ENCODE results near the gene RABGAP1L. TPM values are rescaled to one million over a fixed set of nuclear protein-coding genes. Genes with fewer than 3 reads are reported as not detected.

Gene RABGAP1L
- total RNA-seq, 1 experiment from 2014 or later, result 29.3 TPM

GRCh38 chr1:174721246-174721645, 561.9 kb downstream of the RABGAP1L start:
- Histone ChIP-seq H3K9me3 (ENCODE audit: control insufficient read depth in 1 of 2, insufficient read depth in 1 of 2, low read depth in 1 of 2, low read length in 2 of 2) (no peaks in the 10 kb centered on the region; a peak in 1 of 4 replicates), H4K20me1 (ENCODE audit: insufficient read depth) (no peaks in the 10 kb centered on the region), H3K27me3 (ENCODE audit: insufficient read depth, low read length) (no peaks in the 10 kb centered on the region), H3K36me3 (ENCODE audit: control insufficient read depth in 1 of 2, insufficient read depth in 2 of 2, low read length in 2 of 2) (no peaks in the 10 kb centered on the region), H3K4me2 (ENCODE audit: low read length) (no peak overlapping the region), H3K27ac (ENCODE audit: low read depth, low read length) (no peak overlapping the region), H3K9ac (ENCODE audit: low read length) (no peak overlapping the region), H2AFZ (ENCODE audit: low read depth, low read length, poor library complexity, severe bottlenecking) (no peak overlapping the region), H3K9me2 (ENCODE audit: insufficient read depth) (no peaks in the 10 kb centered on the region), H3K79me2 (ENCODE audit: insufficient read depth, low read length) (no peaks in the 10 kb centered on the region), H3K4me3 (replicated peaks in 1 of 2; ENCODE audit: low read depth in 1 of 2, low read length in 2 of 2) (no peak overlapping the region), H3K4me1 (ENCODE audit: control insufficient read depth in 1 of 2, insufficient read depth in 2 of 2, low read length in 2 of 2) (no peaks in the 10 kb centered on the region)
- ChIA-PET CTCF (no interaction called here), POLR2A (no interaction called here), RAD21 (ENCODE audit: low non-redundant PET in 1 of 2, low total read pairs in 2 of 2, uncharacterized antibody in 2 of 2, unreplicated experiment in 2 of 2) (no interaction called here)
- intact Hi-C loops (cut with micrococcal nuclease), result no loop called here
- ATAC-seq (no peak), DNase-seq (ENCODE audit: low read depth, low spot score) (no peak)
- TF ChIP-seq EZH2phosphoT487 (IDR thresholded peaks at IDR 0.05; ENCODE audit: borderline replicate concordance) (no peak), YY1 (IDR thresholded peaks at IDR 0.05; ENCODE audit: extremely low read depth, insufficient replicate concordance, low read depth, low read length) (no peak), RAD21 (IDR thresholded peaks at IDR 0.05; ENCODE audit: low read depth) (no peak), POLR2A (IDR thresholded peaks at IDR 0.05; ENCODE audit: borderline replicate concordance, extremely low read depth, insufficient read depth, insufficient read length) (no peak), SIN3A (IDR thresholded peaks at IDR 0.05; ENCODE audit: low read depth) (no peak), REST (IDR thresholded peaks at IDR 0.05; ENCODE audit: low read depth) (no peak)
- BruUV-seq (replicated peaks), result no TSS peak

GRCh38 chr1:174723816-174724215, 564.5 kb downstream of the RABGAP1L start:
- H3K27ac ChIP-seq (ENCODE audit: low read depth, low read length), result no peak overlapping the region
- RAD21 ChIA-PET (ENCODE audit: low non-redundant PET in 1 of 2, low total read pairs in 2 of 2, uncharacterized antibody in 2 of 2, unreplicated experiment in 2 of 2), result no interaction called here
- CTCF ChIA-PET, result no interaction called here
- H3K79me2 ChIP-seq (ENCODE audit: insufficient read depth, low read length), result no peaks in the 10 kb centered on the region
- no peaks in the 10 kb centered on the region for H3K9me2 ChIP-seq (ENCODE audit: insufficient read depth)
- no peaks in the 10 kb centered on the region for H4K20me1 ChIP-seq (ENCODE audit: insufficient read depth)
- H3K4me1 ChIP-seq (ENCODE audit: control insufficient read depth in 1 of 2, insufficient read depth in 2 of 2, low read length in 2 of 2), result no peaks in the 10 kb centered on the region
- DNase-seq (ENCODE audit: low read depth, low spot score), result no peak
- H3K9ac ChIP-seq (ENCODE audit: low read length), result no peak overlapping the region
- no peak for ATAC-seq
- no peaks in the 10 kb centered on the region for H3K27me3 ChIP-seq (ENCODE audit: insufficient read depth, low read length)
- no peak overlapping the region for H2AFZ ChIP-seq (ENCODE audit: low read depth, low read length, poor library complexity, severe bottlenecking)
- no peak overlapping the region for H3K4me2 ChIP-seq (ENCODE audit: low read length)
- H3K36me3 ChIP-seq (ENCODE audit: control insufficient read depth in 1 of 2, insufficient read depth in 2 of 2, low read length in 2 of 2), result no peaks in the 10 kb centered on the region
- no TSS peak for BruUV-seq (replicated peaks)
- no peaks in the 10 kb centered on the region; a peak in 1 of 4 replicates for H3K9me3 ChIP-seq (ENCODE audit: control insufficient read depth in 1 of 2, insufficient read depth in 1 of 2, low read depth in 1 of 2, low read length in 2 of 2)
- intact Hi-C loops (cut with micrococcal nuclease), result no loop called here
- TF ChIP-seq SIN3A (IDR thresholded peaks at IDR 0.05; ENCODE audit: low read depth) (no peak), SRF (IDR thresholded peaks at IDR 0.05; ENCODE audit: low read depth) (no peak), ZFX (IDR thresholded peaks at IDR 0.05) (no peak), ATF3 (IDR thresholded peaks at IDR 0.05) (no peak), CTCF (IDR thresholded peaks at IDR 0.05 in 2 of 3, conservative IDR thresholded peaks at IDR 0.05 in 1 of 3; ENCODE audit: borderline replicate concordance in 1 of 3, insufficient read depth in 1 of 3, low read depth in 2 of 3, low read length in 2 of 3) (no peak)
- H3K4me3 ChIP-seq (replicated peaks in 1 of 2; ENCODE audit: low read depth in 1 of 2, low read length in 2 of 2), result no peak overlapping the region
- POLR2A ChIA-PET, result no interaction called here

Data from HCT116 (cell line).